Hindlimb muscle (tissue), 1 donor: ENCODE results near the gene IPO7. TPM values are rescaled to one million over a fixed set of nuclear protein-coding genes. Genes with fewer than 3 reads are reported as not detected.

Experiments used
- DNase-seq: peaks from one replicate; pipeline ENCODE4 v3.0.0-alpha.2; 2013
- polyA plus RNA-seq: library from polyadenylated mRNA; unstranded; fragments of 120-200 nt; gene quantifications from one replicate; pipeline ENCODE4 v1.2.1, GENCODE V29; 2013; ENCODE audit not compliant: insufficient read length

The IPO7 gene
- polyA plus RNA-seq, 1 donor, result 85.3 TPM

DNA sequence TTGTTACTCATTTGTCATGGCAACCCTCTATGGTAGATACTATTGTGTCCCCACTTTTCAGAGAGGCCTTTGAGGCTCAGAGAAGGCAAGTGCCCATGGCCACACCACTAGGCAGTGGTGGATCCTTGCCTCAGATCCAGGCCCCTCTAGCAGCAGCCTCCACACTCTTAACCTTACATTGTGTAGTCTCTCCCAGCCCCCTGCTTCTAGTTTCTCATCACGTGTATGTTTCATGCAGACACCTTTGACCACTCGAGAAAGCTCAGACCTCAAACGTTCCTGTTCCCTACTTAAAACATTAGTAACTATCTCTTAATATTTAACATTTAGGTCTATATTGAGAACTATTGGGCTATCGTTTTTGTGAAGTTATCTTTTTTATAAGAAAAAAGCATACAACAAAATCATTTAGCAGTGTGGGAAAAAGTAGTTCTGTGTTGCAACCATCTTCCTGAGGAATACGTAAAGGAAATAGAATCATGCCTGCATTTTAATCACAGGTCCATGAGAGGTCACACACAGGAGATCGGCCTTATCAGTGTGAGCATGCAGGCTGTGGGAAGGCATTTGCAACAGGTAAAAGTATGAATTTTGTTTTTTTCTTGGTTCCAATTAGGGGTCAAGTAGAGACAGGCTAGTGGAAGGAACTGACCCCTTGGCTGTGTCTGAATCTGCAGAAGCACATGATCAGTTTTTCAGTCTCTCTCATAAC, 111.5 kb downstream of the IPO7 start:
- DNase-seq, result no peak

Other genes starting within 250 kb of the IPO7 start
- gene DENND5A, start 119.3 kb upstream of the IPO7 start, polyA plus RNA-seq, result 68.0 TPM
- gene TMEM41B, start 70.1 kb upstream of the IPO7 start, polyA plus RNA-seq, result 14.9 TPM
- gene ZNF143, start 76.4 kb downstream of the IPO7 start, polyA plus RNA-seq, result 13.7 TPM
- gene WEE1, start 189.0 kb downstream of the IPO7 start, polyA plus RNA-seq, result 29.1 TPM